GM23338 (cell line): Measurements from ENCODE around the gene DMRT3. TPM values are rescaled to one million over a fixed set of nuclear protein-coding genes. Genes with fewer than 3 reads are reported as not detected.

Experiments
- ATAC-seq: fragments of 200-7000 bp; cut with Tn5 transposase; 3 replicates; pipeline ENCODE4 v1.9.1; 2020
- DNase-seq: peaks from one replicate; pipeline ENCODE4 v3.0.0-alpha.2; 2015; ENCODE audit warnings: low spot score
- H2AFZ ChIP-seq: fragments of 200-600 bp; sonication (generic); 2 replicates; pipeline ENCODE4 v1.8.0; 2016; ENCODE audit warnings: antibody characterized with exemption, mild to moderate bottlenecking, moderate library complexity
- H3F3A ChIP-seq: fragments of 200-600 bp; sonication (generic); replicated peaks from 2 replicates; pipeline ENCODE4 v1.8.0; 2017; ENCODE audit warnings: antibody characterized with exemption, mixed run types, low read depth
- H3K27ac ChIP-seq: fragments of 200-600 bp; sonication (generic); 2 replicates; pipeline ENCODE4 v1.6.1; 2016; ENCODE audit warnings: low read depth
- H3K27me3 ChIP-seq: fragments of 200-600 bp; sonication (generic); 2 replicates; pipeline ENCODE4 v1.8.0; 2016; ENCODE audit warnings: mild to moderate bottlenecking, mixed run types, moderate library complexity; ENCODE audit not compliant: insufficient read depth
- H3K36me3 ChIP-seq: fragments of 200-600 bp; sonication (generic); 2 replicates; pipeline ENCODE4 v1.8.0; 2016; ENCODE audit warnings: mild to moderate bottlenecking; ENCODE audit not compliant: insufficient read depth
- H3K4me1 ChIP-seq: fragments of 200-600 bp; sonication (generic); 2 replicates; pipeline ENCODE4 v1.8.0; 2016; ENCODE audit warnings: mild to moderate bottlenecking, moderate library complexity; ENCODE audit not compliant: insufficient read depth
- H3K4me2 ChIP-seq: fragments of 200-600 bp; sonication (generic); 2 replicates; pipeline ENCODE4 v1.7.1; 2017; ENCODE audit warnings: mixed run types
- H3K4me3 ChIP-seq: fragments of 200-600 bp; sonication (generic); 2 replicates; pipeline ENCODE4 v1.6.1; 2016; ENCODE audit warnings: mixed run types
- H3K79me2 ChIP-seq: fragments of 200-600 bp; sonication (generic); replicated peaks from 2 replicates; pipeline ENCODE4 v1.8.0; 2017; ENCODE audit warnings: mild to moderate bottlenecking; ENCODE audit not compliant: insufficient read depth
- H3K9me2 ChIP-seq: fragments of 200-600 bp; sonication (generic); 2 replicates; pipeline ENCODE4 v1.8.0; 2017; ENCODE audit not compliant: insufficient read depth
- H4K20me1 ChIP-seq: fragments of 200-600 bp; sonication (generic); replicated peaks from 2 replicates; pipeline ENCODE4 v1.8.0; 2017; ENCODE audit warnings: mild to moderate bottlenecking; ENCODE audit not compliant: insufficient read depth
- H3K27ac Mint-ChIP-seq: 2 replicates; pipeline ENCODE4 v1.8.0; 2020; ENCODE audit warnings: inconsistent platforms, mild to moderate bottlenecking, moderate library complexity, mixed read lengths
- H3K27me3 Mint-ChIP-seq: 3 replicates; pipeline ENCODE4 v1.8.0; 2022; ENCODE audit warnings: low read depth, mild to moderate bottlenecking, moderate library complexity, mixed read lengths, inconsistent platforms; ENCODE audit not compliant: insufficient read depth, poor library complexity
- H3K36me3 Mint-ChIP-seq: 3 replicates; pipeline ENCODE4 v1.8.0; 2021; ENCODE audit warnings: low read depth, mild to moderate bottlenecking, inconsistent platforms, moderate library complexity, mixed read lengths
- H3K4me1 Mint-ChIP-seq: 3 replicates; pipeline ENCODE4 v1.8.0; 2020; ENCODE audit warnings: mild to moderate bottlenecking, inconsistent platforms, mixed read lengths
- H3K4me3 Mint-ChIP-seq: 3 replicates; pipeline ENCODE4 v1.8.0; 2021; ENCODE audit warnings: moderate library complexity, mild to moderate bottlenecking, inconsistent platforms, mixed read lengths
- H3K9me3 Mint-ChIP-seq: 3 replicates; pipeline ENCODE4 v1.8.0; 2020; ENCODE audit warnings: moderate library complexity, mild to moderate bottlenecking, inconsistent platforms, mixed read lengths
- EZH2 ChIP-seq: fragments of 200-600 bp; sonication (generic); IDR thresholded peaks from one replicate; pipeline ENCODE4 v1.8.0; 2017; ENCODE audit warnings: antibody characterized with exemption, mild to moderate bottlenecking, low read depth; ENCODE audit not compliant: unreplicated experiment
- NANOG ChIP-seq: IDR thresholded peaks from 2 replicates; pipeline ENCODE4 v1.6.1; 2016; ENCODE audit warnings: antibody characterized with exemption, borderline replicate concordance
- STAT1 ChIP-seq: IDR thresholded peaks from one replicate; pipeline ENCODE4 v1.6.1; 2016; ENCODE audit warnings: antibody characterized with exemption; ENCODE audit not compliant: unreplicated experiment
- ZNF114 ChIP-seq: fragments of 250-450 bp; sonication (Bioruptor Pico); IDR thresholded peaks from 2 replicates; pipeline ENCODE4 v1.5.0; 2020; ENCODE audit warnings: mild to moderate bottlenecking, moderate library complexity
- polyA plus RNA-seq: library from polyadenylated mRNA; unstranded; fragments of >200 nt; fragmentation: Nextera tagmentation; extraction: Ambion mirVana; gene quantifications from 2 replicates; pipeline ENCODE4 v1.2.1, GENCODE V29; 2016
- total RNA-seq: library from RNA; depleted of rRNA; stranded (reverse); fragments of >200 nt; shearing (Covaris generic); gene quantifications from 2 replicates; pipeline ENCODE4 v1.2.3, GENCODE V29; 2014
- TF ChIP-seq, protein P1 (sequence below): fragments of 250-450 bp; sonication (Bioruptor Pico); IDR thresholded peaks from 2 replicates; pipeline ENCODE4 v1.5.0; 2020; ENCODE audit warnings: mild to moderate bottlenecking, moderate library complexity
- TF ChIP-seq, protein P2 (sequence below): IDR thresholded peaks from 2 replicates; pipeline ENCODE4 v1.6.1; 2016; ENCODE audit warnings: antibody characterized with exemption
- TF ChIP-seq, protein P3 (sequence below): IDR thresholded peaks from one replicate; pipeline ENCODE4 v1.6.1; 2018; ENCODE audit warnings: antibody characterized with exemption; ENCODE audit not compliant: unreplicated experiment

DMRT3 gene
- total and polyA plus RNA-seq, 2 experiments from 2014 or later = not detected

DNA sequence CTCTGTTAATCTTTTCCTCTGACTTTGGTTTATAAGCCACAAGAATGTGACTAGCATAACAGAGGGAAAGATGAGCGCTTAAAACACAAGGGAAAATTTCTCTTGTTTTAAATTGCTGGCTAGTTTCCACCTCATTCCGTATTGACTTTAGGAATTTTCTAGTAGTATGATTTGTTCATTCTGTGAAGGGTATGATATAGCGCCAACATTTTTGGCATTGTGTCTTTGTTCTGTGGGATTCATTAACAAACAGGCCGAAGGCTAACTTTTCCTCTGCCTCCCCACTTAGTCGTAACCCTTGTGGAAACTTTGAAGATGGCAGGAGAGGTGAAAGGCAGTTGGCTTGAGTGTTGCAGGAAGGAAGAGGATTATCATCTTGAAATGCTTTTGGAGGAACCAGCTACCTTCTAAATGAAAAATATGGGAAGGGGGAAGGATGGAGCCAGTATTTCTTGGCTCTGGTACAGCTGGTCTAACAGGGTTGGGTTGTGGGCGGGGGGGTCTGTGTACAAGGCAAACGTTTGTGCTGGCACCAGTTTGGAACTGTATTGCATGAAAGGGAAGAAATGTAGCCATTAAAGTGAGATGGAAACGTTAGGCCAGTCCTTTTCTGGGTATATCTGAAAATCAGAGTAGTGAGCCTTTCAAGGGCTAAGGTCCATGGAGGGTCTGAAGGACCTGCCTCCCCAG, 52.2 kb downstream of the DMRT3 start (continued):
- TF ChIP-seq, protein P1, sequence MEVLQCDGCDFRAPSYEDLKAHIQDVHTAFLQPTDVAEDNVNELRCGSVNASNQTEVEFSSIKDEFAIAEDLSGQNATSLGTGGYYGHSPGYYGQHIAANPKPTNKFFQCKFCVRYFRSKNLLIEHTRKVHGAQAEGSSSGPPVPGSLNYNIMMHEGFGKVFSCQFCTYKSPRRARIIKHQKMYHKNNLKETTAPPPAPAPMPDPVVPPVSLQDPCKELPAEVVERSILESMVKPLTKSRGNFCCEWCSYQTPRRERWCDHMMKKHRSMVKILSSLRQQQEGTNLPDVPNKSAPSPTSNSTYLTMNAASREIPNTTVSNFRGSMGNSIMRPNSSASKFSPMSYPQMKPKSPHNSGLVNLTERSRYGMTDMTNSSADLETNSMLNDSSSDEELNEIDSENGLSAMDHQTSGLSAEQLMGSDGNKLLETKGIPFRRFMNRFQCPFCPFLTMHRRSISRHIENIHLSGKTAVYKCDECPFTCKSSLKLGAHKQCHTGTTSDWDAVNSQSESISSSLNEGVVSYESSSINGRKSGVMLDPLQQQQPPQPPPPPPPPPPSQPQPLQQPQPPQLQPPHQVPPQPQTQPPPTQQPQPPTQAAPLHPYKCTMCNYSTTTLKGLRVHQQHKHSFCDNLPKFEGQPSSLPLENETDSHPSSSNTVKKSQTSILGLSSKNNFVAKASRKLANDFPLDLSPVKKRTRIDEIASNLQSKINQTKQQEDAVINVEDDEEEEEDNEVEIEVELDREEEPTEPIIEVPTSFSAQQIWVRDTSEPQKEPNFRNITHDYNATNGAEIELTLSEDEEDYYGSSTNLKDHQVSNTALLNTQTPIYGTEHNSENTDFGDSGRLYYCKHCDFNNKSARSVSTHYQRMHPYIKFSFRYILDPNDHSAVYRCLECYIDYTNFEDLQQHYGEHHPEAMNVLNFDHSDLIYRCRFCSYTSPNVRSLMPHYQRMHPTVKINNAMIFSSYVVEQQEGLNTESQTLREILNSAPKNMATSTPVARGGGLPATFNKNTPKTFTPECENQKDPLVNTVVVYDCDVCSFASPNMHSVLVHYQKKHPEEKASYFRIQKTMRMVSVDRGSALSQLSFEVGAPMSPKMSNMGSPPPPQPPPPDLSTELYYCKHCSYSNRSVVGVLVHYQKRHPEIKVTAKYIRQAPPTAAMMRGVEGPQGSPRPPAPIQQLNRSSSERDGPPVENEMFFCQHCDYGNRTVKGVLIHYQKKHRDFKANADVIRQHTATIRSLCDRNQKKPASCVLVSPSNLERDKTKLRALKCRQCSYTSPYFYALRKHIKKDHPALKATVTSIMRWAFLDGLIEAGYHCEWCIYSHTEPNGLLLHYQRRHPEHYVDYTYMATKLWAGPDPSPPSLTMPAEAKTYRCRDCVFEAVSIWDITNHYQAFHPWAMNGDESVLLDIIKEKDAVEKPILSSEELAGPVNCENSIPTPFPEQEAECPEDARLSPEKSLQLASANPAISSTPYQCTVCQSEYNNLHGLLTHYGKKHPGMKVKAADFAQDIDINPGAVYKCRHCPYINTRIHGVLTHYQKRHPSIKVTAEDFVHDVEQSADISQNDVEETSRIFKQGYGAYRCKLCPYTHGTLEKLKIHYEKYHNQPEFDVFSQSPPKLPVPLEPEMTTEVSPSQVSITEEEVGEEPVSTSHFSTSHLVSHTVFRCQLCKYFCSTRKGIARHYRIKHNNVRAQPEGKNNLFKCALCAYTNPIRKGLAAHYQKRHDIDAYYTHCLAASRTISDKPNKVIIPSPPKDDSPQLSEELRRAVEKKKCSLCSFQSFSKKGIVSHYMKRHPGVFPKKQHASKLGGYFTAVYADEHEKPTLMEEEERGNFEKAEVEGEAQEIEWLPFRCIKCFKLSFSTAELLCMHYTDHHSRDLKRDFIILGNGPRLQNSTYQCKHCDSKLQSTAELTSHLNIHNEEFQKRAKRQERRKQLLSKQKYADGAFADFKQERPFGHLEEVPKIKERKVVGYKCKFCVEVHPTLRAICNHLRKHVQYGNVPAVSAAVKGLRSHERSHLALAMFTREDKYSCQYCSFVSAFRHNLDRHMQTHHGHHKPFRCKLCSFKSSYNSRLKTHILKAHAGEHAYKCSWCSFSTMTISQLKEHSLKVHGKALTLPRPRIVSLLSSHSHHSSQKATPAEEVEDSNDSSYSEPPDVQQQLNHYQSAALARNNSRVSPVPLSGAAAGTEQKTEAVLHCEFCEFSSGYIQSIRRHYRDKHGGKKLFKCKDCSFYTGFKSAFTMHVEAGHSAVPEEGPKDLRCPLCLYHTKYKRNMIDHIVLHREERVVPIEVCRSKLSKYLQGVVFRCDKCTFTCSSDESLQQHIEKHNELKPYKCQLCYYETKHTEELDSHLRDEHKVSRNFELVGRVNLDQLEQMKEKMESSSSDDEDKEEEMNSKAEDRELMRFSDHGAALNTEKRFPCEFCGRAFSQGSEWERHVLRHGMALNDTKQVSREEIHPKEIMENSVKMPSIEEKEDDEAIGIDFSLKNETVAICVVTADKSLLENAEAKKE (CRISPR knock-in tag) = no peak
- TF ChIP-seq ZNF114 = no peak
- no peak for TF ChIP-seq STAT1
- no peak for TF ChIP-seq EZH2
- TF ChIP-seq NANOG = no peak

DNA sequence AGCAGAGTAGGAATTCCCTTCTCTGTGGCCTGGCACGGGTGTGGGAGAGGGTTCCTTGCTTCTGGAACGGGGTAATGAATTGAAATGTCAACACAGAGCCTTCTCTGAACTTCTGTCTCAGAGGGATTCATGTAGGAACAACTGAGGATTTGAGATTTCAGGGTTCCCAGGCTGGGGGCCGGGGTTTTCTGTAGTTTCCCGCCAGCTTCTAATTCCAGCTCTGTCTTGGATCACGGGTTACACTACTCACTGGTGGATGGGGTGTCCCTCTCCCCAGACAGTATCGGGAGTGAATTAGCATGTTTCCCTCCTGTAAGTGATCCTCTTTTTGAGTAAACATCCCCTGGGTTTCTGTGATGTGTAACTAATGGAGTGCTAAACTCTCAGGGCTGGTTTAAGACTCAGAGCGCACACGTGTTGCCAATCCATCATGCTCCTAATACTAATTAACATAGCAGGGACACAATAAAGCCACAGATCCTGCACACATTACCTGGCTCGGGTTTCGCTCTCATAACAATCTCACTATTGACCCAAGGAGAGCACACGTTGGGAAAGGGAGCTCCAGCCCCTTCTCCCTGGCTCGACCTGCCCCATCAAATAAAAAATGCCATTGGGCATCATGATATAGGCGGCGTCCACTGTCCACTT, 55.6 kb downstream of the DMRT3 start:
- no peaks in the 10 kb centered on the region; the same call in 2 of the 3 replicates for H3K36me3 Mint-ChIP-seq
- H3K4me3 ChIP-seq = no peak overlapping the region
- no peak overlapping the region for H3K4me2 ChIP-seq
- H3K36me3 ChIP-seq = no peaks in the 10 kb centered on the region
- no peaks in the 10 kb centered on the region for H3K4me1 ChIP-seq
- no peaks in the 10 kb centered on the region for H4K20me1 ChIP-seq
- H3K79me2 ChIP-seq = no peaks in the 10 kb centered on the region
- no peaks in the 10 kb centered on the region for H3K9me3 Mint-ChIP-seq
- no peak overlapping the region for H3K27ac ChIP-seq
- H3F3A ChIP-seq = no peaks in the 10 kb centered on the region
- no peak overlapping the region for H3K4me3 Mint-ChIP-seq
- no peak overlapping the region for H3K27ac Mint-ChIP-seq
- H3K4me1 Mint-ChIP-seq = no peaks in the 10 kb centered on the region
- ATAC-seq (no peak), DNase-seq (no peak)
- peaks cover 9% of the 10 kb centered on the region for H3K27me3 Mint-ChIP-seq
- H2AFZ ChIP-seq = no peak overlapping the region
- peaks cover 4% of the 10 kb centered on the region; the same call in 1 of the 2 replicates for H3K27me3 ChIP-seq
- no peaks in the 10 kb centered on the region for H3K9me2 ChIP-seq
- TF ChIP-seq ZNF114 (no peak), STAT1 (no peak)
- TF ChIP-seq, protein P2, sequence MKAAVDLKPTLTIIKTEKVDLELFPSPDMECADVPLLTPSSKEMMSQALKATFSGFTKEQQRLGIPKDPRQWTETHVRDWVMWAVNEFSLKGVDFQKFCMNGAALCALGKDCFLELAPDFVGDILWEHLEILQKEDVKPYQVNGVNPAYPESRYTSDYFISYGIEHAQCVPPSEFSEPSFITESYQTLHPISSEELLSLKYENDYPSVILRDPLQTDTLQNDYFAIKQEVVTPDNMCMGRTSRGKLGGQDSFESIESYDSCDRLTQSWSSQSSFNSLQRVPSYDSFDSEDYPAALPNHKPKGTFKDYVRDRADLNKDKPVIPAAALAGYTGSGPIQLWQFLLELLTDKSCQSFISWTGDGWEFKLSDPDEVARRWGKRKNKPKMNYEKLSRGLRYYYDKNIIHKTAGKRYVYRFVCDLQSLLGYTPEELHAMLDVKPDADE = no peak
- TF ChIP-seq, protein P3, sequence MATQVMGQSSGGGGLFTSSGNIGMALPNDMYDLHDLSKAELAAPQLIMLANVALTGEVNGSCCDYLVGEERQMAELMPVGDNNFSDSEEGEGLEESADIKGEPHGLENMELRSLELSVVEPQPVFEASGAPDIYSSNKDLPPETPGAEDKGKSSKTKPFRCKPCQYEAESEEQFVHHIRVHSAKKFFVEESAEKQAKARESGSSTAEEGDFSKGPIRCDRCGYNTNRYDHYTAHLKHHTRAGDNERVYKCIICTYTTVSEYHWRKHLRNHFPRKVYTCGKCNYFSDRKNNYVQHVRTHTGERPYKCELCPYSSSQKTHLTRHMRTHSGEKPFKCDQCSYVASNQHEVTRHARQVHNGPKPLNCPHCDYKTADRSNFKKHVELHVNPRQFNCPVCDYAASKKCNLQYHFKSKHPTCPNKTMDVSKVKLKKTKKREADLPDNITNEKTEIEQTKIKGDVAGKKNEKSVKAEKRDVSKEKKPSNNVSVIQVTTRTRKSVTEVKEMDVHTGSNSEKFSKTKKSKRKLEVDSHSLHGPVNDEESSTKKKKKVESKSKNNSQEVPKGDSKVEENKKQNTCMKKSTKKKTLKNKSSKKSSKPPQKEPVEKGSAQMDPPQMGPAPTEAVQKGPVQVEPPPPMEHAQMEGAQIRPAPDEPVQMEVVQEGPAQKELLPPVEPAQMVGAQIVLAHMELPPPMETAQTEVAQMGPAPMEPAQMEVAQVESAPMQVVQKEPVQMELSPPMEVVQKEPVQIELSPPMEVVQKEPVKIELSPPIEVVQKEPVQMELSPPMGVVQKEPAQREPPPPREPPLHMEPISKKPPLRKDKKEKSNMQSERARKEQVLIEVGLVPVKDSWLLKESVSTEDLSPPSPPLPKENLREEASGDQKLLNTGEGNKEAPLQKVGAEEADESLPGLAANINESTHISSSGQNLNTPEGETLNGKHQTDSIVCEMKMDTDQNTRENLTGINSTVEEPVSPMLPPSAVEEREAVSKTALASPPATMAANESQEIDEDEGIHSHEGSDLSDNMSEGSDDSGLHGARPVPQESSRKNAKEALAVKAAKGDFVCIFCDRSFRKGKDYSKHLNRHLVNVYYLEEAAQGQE = no peak
